GM18526 (cell line): Measurements from ENCODE around the gene CCHCR1.

Source experiments
- POLR2A ChIP-seq: IDR thresholded peaks from 3 replicates; pipeline ENCODE4 v1.6.1; 2011; ENCODE audit not compliant: insufficient read length; ENCODE audit errors: extremely low read depth

The CCHCR1 gene

GRCh38 chr6:31157513-31158139 lies at the start of gene CCHCR1:
TSS of gene CCHCR1 (minus strand) at chr6:31157802. CDS start at chr6:31157600, 202 bp downstream.
- TF ChIP-seq POLR2A = no peak

- no peak for TF ChIP-seq POLR2A
These were observed 48.0 kb upstream of the CCHCR1 start for GRCh38 chr6:31205638-31206037.

DNA sequence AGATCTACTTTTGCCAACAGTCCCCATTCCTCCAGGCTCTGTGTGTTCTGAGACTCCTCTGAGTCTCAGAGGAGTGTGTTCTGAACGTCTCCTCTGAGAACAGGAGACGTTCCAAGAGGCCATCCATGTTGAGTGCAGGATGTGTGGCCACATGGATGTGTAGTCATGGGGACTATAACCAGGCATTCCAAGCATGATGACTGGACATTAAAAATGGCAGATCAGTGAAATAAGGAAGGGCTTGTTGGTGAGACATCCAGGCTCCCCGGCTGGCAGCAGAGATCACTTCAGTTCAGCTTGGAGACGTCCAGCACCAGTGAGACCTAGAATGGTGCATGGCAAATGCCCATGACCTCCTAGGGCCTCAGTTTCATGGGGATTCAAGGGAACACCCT lies 47.1 kb upstream of the CCHCR1 start:
- TF ChIP-seq POLR2A = no peak

DNA sequence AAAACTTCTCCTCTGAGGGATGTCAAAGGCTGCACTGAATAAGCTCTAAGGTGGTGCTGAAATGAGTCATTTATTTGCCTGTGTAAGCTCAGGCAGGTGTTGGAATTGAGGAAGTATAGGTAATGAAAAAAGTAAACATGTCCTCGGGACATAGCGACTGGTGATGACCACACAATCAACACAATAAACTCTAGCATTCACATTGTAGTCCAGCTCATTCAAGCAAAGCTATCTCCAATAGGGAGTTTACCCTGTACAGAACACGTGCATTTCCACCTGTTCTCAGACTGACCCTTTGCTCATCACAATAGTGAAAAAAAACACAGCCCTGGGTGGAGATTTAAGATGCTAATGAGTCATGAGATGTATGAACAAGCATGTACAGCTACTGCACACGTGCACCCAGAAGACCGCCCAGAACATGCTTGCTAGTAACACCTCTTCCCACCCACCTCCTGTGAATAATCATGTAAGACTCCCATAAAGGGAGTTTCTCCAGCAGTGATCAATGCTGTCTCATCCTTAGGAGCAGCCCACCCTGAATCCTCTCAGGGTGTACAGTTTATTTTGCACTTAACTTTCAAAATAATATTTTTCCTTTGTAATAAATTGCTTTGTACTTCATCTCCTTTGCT lies 45.9 kb upstream of the CCHCR1 start:
- TF ChIP-seq POLR2A = no peak

DNA sequence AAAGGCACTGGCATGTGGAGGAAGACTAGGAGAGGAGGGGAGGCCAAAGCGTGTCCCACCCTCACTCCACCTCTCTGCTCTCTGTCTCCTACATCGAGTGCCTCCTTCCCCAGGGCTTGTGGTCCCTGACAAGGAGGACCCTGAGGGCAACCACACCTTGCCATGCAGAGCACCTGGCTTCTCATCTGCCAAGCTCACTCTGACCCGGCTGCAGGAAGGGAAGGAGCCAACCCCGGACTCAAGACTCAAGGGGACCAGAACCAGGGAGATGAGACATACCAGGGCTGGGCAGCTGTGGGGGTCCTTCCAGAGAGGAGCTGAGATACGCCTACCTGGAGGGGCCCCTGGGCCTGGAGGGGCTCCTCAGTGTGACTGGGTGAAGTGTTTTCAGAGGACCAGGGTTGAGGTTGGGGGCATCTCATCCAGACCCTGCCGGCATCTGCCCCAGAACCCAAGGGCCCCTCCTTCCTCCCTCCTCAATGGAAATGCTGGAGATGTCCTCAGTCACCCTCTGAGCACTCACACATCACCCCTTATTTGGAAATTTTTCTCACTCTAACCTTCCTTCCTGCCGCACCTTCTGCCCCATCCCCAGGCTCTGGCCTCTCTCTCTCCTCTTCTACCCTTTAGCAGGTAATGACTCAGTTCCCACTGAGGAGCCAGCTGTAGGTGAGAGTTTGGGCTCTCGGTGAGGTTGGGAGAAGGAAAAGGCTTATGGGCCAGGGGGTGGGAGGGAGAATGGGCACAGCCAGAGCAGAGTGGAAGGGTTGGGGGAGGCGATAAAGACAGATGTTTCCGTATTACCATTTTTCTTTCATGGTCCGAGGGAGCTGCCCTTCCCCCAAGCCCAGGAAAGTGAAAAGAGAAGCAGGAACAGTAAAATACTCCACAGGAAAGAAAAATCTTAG lies 44.9 kb upstream of the CCHCR1 start:
- no peak for TF ChIP-seq POLR2A

DNA sequence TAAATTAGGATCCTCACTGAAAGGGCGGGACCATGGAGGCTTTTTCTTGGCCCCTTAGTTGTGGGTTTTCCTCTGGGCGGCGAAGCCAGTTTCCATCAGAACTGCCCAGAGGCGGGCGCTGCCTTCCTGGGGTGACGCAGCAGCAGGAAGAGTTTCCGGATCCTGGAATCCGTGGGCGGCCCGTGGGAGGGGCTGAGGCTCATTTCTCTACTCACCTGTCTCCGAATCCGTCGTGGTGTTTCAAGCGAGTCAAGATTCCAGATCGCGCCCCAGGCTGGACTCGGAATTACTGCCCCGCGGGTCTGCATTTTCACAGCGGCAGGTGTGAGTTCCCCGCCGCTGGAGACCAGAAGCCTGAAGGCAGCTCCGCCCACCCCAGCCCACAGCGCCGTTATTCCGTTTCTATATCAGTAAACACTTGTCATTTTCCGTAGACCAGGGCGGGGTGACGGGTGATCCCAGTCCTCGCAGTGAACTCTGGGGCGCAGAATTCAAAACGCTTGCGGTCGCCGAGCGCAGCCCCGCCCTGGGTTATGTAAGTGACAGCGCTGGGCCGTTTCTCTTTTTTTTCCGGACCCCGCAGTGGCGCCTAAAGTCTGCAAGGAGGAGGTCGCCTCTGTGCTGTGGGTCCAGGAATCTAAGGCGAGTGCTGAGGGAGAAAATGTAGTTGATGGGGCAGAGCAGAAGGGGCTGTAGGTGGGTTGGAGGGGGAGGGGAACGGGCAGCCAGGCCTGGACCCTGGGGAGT lies 40.1 kb upstream of the CCHCR1 start:
- TF ChIP-seq POLR2A = peak; percentile 73

- no peak for TF ChIP-seq POLR2A
These were observed 36.6 kb upstream of the CCHCR1 start for GRCh38 chr6:31194061-31194834.

DNA sequence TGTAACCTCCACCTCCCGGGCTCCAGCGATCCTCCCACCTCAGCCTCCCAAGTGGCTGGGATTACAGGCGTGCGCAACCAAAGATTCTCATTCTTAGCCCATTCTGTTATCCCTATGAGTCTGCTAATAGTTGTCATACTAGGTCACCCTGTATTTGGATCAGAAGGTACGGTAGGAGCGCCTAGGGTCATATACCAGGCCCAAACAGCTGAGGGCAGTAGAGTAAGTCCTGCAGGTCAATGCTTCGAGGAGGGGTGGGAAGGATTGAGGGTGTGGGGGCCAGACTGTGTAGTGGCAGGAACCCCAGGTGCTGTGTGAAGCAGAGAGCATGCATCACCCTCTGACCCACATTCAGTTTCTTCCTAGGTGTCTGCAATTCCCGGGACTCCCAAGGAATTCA lies 35.6 kb upstream of the CCHCR1 start:
- TF ChIP-seq POLR2A = no peak

- TF ChIP-seq POLR2A = no peak
These were observed 32.9 kb upstream of the CCHCR1 start for GRCh38 chr6:31190488-31190887.

DNA sequence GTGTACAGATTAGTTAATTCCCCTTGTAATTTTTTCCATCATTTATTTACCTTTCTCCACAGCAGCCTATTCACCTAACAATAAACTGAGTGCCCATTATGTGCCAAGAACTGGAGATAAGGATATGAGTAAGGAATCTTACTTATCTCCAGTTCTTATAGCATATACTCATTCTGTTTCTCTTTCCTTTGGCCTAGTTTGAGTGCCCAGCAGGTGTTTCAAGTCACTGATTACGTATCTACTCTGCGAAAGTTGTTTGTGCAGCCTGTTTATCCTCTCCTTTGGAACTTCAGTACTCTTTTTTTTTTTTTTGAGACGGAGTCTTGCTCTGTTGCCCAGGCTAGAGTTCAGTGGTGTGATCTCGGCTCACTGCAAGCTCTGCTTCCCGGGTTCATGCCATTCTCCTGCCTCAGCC lies 30.2 kb upstream of the CCHCR1 start:
- no peak for TF ChIP-seq POLR2A

- TF ChIP-seq POLR2A = no peak
These were observed 28.6 kb upstream of the CCHCR1 start for GRCh38 chr6:31186052-31186734.

GRCh38 chr6:31180500-31180899 lies 22.9 kb upstream of the CCHCR1 start:
- no peak for TF ChIP-seq POLR2A

- TF ChIP-seq POLR2A = no peak
These were observed 22.3 kb upstream of the CCHCR1 start for GRCh38 chr6:31179896-31180295.

GRCh38 chr6:31179042-31179386 lies 21.4 kb upstream of the CCHCR1 start:
- no peak for TF ChIP-seq POLR2A
